HG02642 (cell line): ENCODE results near the gene CASP9.

ENCODE experiments used
- ATAC-seq: cut with Tn5 transposase; IDR thresholded peaks from one replicate; pipeline ENCODE4 v1.9.1; 2021; ENCODE audit warnings: mild to moderate bottlenecking; ENCODE audit not compliant: unreplicated experiment, poor library complexity

The CASP9 gene

GRCh38 chr1:15452866-15453571 lies 71.0 kb downstream of the CASP9 start:
- ATAC-seq = no peak

DNA sequence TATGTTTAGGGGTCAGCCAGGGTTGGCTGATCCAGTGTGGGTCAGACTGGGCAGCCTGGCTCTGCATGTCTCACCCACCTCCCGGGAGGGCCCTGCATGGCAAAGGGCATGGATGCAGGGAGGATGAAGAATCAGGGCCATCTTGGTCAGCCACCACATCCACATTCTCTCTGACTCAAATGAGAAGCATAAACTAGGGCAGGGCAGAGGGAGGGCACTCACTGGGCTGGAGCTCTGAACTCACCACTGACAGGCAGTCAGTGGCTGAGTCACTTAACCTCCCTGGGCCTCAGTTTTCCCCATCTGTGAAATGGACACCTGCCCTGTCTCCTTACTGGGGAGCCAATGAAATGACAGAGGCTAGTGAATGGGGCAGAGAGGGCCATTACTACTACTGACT lies 71.8 kb downstream of the CASP9 start:
- no peak for ATAC-seq

DNA sequence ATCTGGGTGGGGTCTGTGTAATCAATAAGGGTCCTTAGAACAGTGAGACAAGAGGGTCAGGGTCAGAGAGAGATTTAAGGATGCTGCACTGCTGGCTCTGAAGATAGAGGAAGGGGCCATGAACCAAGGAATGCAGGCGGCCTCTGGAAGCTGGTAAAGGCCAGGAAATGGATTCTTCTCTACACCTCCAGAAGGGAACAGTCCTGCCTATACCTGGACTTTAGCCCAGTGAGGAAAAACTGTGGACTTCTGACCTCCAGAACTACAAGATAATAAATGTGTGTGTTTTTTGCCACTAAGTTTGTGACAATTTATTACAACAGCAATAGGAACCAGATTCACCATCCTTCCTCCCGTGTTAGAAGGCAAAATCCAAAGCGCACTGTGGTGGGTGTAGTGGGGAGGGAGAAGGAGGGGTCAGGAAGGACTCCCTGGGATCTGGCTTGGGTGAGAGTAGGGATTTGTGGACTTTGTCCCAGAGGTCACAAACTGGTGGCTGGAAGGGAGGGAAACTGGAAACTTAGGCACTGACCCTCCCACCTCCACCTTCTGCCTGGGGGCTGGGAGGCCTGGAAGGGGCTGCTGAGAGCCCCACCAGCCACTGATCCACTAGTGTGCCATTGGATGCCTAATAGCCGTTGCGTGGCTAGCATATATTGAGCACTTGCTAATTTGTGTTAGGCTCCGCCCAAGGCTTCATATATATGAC lies 72.8 kb downstream of the CASP9 start:
- no peak for ATAC-seq

DNA sequence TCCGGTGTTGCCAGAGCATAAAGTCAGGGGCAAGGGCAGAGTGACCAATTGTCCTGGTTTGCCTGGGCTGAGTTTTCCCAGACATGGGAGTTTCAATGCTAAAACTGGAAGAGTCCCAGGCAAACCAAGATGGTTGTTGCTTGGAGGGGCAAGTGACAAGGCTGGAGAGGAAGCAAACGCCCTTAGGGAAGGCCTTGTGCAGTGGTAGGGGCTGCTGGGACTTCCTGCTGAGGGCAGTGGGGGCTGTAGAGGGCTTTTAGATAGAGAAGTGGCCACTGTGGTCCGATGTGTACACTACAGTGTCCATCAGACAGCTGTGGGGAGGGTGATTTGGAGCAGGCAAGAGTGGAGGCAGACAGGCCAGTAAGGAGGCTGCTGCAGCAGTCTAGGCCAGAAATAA lies 74.4 kb downstream of the CASP9 start:
- ATAC-seq = no peak

DNA sequence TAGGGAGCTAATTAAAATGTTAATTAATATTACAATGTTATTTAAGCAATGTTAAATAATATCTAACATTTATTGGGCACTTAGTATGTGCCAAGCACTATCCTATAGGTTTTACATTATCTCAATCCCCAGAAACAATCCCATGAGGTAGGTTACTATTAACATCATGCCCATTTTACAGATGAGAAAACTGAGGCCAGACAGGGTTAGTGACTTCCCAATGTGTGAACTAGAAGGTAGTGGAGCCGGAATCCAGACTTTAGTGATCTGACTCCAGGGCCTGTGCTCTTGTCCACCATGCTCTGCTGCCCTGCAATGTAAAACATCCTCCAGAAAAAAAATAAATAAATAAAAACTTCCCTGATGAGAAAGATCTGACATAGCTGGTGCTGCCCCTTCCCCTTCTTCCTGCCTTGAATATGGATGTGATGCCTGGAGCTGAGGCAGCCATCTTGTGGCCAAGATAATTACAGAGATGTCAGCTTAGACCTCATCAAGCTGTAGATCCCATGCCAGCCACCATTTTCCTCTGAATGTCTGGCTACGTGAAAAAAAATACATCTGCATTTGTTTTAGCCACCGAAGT lies 75.0 kb downstream of the CASP9 start:
- no peak for ATAC-seq

DNA sequence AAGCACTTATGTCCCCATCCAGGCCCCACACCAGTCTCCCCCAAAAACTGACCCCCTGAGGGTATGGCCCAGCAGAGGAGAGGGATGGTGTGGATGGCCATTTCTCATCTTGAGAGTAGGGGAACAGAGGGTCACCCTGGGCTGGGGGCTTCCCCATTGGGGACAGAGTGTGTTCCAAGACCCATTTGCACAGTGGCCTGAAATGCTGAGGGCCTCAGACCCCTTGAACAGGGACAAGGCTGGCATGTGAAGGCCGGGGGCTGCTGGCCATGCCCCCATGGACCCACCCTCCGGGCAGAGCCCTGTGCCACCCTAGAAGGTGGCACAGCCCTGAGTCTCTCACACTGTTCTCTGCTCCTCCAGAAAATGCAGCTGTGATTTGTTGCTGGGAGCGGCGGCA lies 77.8 kb downstream of the CASP9 start:
- no peak for ATAC-seq

DNA sequence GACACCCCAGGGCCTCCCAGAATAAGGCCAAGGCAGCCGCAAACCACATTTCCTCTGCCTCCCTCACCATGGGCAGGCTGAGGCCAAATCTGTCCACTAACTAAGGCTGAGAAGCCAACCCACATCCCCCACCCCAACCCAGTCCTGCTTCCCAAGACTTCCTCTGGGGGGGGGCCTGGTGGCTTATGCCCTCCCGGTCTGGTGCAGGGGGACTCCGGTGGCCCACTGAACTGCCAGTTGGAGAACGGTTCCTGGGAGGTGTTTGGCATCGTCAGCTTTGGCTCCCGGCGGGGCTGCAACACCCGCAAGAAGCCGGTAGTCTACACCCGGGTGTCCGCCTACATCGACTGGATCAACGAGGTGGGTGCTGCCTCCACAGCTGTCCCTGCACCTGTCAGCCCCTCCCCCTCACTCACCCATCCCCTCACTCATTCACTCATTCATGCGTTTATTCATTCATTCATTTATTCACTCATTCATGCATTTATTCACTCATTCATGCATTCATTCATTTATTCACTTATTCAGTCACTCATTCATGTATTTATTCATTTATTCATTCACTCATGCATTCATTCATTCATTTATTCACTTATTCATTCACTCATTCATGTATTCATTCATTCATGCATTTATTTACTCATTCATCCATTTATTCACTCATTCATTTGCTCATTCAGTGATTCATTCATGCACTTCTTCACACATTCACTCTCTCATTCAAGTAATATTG lies 78.5 kb downstream of the CASP9 start:
- ATAC-seq = no peak

GRCh38 chr1:15444468-15445389 lies 79.3 kb downstream of the CASP9 start:
- ATAC-seq = no peak

DNA sequence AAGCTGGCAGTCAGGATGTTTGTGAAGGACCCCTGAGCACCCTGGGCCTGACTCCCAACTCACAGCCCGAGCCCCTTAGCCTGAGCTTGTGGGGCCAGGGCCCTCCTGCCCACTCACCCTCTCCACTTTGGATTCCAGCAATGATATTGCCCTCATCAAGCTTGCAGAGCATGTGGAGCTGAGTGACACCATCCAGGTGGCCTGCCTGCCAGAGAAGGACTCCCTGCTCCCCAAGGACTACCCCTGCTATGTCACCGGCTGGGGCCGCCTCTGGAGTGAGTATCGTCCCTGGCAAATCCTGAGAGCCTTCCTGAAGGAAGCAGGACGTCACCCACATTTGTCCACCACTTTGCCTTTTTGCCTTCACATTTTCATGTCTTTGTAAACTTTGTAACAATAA lies 80.7 kb downstream of the CASP9 start:
- no peak for ATAC-seq

DNA sequence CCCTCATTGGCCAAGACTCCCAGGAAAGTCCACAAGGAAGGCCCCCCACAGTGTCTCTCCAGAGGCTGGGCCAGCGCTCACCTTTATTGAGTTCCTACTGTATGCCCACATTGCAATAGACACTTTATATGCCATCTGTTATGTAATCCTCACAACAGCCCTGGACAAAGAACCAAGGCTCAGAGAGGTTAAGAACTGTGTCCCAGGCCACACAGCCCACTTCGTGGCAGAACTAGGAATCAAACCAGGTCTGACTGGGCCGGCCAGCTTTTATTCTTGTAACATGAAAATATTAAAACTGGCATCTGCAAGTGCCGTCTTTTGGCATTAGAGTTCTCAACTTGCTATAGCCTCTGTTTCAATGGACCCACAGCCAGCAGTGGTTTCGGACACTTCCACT lies 81.3 kb downstream of the CASP9 start:
- ATAC-seq = no peak

GRCh38 chr1:15442119-15442518 lies 81.9 kb downstream of the CASP9 start:
- no peak for ATAC-seq
